ENCODE results near the gene GNB1. TPM values are rescaled to one million over a fixed set of nuclear protein-coding genes. Genes with fewer than 3 reads are reported as not detected.

The GNB1 gene
- total and polyA plus RNA-seq, 10 of the 15 experiments (the other 5 are each of a cell fraction or from before 2014, with no cell fraction given): 23.0 to 392 (median 93.9) TPM

DNA sequence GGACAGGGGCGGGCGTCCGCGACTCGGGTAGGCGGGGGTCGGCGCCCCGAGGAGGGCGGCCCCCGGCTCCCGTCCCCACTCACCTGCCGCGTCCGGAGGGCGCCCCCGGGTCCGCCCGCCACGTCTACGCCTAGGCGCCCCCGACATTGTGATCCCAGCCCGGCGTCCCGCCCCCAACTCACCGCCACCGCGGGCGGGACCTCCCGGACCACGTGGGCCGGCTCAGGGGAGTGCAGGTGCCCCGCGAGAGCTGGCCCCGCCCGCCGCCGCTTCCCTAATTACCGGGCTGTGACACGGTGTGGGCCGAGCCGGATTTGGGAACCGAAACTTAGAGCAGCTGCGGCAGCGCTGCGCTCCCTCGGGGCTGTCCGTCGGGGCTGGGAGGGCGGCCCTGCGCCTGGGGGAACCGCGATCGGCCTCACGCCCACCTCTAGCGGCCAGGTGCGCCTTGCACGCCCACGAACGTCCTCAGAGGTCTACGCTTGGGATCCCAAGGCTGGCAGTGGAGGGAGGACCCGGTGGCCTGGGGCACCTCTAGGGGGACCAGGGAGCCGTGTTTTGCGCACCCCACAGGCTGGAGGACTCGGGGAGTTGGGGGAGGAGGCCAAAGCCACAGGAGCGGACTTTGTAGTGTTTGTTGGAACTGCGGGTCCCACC lies 112.1 kb downstream of the GNB1 start (continued):
- TF ChIP-seq, protein P1, sequence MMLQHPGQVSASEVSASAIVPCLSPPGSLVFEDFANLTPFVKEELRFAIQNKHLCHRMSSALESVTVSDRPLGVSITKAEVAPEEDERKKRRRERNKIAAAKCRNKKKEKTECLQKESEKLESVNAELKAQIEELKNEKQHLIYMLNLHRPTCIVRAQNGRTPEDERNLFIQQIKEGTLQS (IDR thresholded peaks at IDR 0.05; ENCODE audit: borderline replicate concordance, extremely low read depth, low read depth, low read length): no peak
- TF ChIP-seq, protein P2, sequence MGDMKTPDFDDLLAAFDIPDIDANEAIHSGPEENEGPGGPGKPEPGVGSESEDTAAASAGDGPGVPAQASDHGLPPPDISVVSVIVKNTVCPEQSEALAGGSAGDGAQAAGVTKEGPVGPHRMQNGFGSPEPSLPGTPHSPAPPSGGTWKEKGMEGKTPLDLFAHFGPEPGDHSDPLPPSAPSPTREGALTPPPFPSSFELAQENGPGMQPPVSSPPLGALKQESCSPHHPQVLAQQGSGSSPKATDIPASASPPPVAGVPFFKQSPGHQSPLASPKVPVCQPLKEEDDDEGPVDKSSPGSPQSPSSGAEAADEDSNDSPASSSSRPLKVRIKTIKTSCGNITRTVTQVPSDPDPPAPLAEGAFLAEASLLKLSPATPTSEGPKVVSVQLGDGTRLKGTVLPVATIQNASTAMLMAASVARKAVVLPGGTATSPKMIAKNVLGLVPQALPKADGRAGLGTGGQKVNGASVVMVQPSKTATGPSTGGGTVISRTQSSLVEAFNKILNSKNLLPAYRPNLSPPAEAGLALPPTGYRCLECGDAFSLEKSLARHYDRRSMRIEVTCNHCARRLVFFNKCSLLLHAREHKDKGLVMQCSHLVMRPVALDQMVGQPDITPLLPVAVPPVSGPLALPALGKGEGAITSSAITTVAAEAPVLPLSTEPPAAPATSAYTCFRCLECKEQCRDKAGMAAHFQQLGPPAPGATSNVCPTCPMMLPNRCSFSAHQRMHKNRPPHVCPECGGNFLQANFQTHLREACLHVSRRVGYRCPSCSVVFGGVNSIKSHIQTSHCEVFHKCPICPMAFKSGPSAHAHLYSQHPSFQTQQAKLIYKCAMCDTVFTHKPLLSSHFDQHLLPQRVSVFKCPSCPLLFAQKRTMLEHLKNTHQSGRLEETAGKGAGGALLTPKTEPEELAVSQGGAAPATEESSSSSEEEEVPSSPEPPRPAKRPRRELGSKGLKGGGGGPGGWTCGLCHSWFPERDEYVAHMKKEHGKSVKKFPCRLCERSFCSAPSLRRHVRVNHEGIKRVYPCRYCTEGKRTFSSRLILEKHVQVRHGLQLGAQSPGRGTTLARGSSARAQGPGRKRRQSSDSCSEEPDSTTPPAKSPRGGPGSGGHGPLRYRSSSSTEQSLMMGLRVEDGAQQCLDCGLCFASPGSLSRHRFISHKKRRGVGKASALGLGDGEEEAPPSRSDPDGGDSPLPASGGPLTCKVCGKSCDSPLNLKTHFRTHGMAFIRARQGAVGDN (IDR thresholded peaks at IDR 0.05): no peak
- peak; percentile 89; the same call in 1 of the 2 replicates for TF ChIP-seq TBL1XR1 (IDR thresholded peaks at IDR 0.05; ENCODE audit: low read depth, low read length)
- TF ChIP-seq, protein P3, sequence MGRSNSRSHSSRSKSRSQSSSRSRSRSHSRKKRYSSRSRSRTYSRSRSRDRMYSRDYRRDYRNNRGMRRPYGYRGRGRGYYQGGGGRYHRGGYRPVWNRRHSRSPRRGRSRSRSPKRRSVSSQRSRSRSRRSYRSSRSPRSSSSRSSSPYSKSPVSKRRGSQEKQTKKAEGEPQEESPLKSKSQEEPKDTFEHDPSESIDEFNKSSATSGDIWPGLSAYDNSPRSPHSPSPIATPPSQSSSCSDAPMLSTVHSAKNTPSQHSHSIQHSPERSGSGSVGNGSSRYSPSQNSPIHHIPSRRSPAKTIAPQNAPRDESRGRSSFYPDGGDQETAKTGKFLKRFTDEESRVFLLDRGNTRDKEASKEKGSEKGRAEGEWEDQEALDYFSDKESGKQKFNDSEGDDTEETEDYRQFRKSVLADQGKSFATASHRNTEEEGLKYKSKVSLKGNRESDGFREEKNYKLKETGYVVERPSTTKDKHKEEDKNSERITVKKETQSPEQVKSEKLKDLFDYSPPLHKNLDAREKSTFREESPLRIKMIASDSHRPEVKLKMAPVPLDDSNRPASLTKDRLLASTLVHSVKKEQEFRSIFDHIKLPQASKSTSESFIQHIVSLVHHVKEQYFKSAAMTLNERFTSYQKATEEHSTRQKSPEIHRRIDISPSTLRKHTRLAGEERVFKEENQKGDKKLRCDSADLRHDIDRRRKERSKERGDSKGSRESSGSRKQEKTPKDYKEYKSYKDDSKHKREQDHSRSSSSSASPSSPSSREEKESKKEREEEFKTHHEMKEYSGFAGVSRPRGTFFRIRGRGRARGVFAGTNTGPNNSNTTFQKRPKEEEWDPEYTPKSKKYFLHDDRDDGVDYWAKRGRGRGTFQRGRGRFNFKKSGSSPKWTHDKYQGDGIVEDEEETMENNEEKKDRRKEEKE (IDR thresholded peaks at IDR 0.05): 0 out of 2 replicates have a peak, but pooled peaks have one; percentile 67
- TF ChIP-seq, protein P4, sequence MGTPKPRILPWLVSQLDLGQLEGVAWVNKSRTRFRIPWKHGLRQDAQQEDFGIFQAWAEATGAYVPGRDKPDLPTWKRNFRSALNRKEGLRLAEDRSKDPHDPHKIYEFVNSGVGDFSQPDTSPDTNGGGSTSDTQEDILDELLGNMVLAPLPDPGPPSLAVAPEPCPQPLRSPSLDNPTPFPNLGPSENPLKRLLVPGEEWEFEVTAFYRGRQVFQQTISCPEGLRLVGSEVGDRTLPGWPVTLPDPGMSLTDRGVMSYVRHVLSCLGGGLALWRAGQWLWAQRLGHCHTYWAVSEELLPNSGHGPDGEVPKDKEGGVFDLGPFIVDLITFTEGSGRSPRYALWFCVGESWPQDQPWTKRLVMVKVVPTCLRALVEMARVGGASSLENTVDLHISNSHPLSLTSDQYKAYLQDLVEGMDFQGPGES (IDR thresholded peaks at IDR 0.05): no peak
- TF ChIP-seq NFIC (IDR thresholded peaks at IDR 0.05; ENCODE audit: low read depth, low read length): peak; percentile 40; the same call in 1 of the 2 replicates
- TF ChIP-seq PAX8 (IDR thresholded peaks at IDR 0.05): no peak
- TF ChIP-seq TCF12 (IDR thresholded peaks at IDR 0.05; ENCODE audit: low read depth, low read length): peak; percentile 100
- no peak for TF ChIP-seq NFXL1 (IDR thresholded peaks at IDR 0.05; ENCODE audit: borderline replicate concordance)
- TF ChIP-seq POLR2A (IDR thresholded peaks at IDR 0.05; ENCODE audit: low read depth, low read length): peak; percentile 76
- TF ChIP-seq, protein P5, sequence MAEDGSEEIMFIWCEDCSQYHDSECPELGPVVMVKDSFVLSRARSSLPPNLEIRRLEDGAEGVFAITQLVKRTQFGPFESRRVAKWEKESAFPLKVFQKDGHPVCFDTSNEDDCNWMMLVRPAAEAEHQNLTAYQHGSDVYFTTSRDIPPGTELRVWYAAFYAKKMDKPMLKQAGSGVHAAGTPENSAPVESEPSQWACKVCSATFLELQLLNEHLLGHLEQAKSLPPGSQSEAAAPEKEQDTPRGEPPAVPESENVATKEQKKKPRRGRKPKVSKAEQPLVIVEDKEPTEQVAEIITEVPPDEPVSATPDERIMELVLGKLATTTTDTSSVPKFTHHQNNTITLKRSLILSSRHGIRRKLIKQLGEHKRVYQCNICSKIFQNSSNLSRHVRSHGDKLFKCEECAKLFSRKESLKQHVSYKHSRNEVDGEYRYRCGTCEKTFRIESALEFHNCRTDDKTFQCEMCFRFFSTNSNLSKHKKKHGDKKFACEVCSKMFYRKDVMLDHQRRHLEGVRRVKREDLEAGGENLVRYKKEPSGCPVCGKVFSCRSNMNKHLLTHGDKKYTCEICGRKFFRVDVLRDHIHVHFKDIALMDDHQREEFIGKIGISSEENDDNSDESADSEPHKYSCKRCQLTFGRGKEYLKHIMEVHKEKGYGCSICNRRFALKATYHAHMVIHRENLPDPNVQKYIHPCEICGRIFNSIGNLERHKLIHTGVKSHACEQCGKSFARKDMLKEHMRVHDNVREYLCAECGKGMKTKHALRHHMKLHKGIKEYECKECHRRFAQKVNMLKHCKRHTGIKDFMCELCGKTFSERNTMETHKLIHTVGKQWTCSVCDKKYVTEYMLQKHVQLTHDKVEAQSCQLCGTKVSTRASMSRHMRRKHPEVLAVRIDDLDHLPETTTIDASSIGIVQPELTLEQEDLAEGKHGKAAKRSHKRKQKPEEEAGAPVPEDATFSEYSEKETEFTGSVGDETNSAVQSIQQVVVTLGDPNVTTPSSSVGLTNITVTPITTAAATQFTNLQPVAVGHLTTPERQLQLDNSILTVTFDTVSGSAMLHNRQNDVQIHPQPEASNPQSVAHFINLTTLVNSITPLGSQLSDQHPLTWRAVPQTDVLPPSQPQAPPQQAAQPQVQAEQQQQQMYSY (CRISPR knock-in tag; IDR thresholded peaks at IDR 0.05): no peak; the same call in 1 of the 2 replicates
- TF ChIP-seq CHD2 (IDR thresholded peaks at IDR 0.05; ENCODE audit: borderline replicate concordance, low read depth, low read length): peak; percentile 76
- TF ChIP-seq NRF1 (conservative IDR thresholded peaks at IDR 0.05; ENCODE audit: low read depth, low read length): no peak
- TF ChIP-seq, protein P6, sequence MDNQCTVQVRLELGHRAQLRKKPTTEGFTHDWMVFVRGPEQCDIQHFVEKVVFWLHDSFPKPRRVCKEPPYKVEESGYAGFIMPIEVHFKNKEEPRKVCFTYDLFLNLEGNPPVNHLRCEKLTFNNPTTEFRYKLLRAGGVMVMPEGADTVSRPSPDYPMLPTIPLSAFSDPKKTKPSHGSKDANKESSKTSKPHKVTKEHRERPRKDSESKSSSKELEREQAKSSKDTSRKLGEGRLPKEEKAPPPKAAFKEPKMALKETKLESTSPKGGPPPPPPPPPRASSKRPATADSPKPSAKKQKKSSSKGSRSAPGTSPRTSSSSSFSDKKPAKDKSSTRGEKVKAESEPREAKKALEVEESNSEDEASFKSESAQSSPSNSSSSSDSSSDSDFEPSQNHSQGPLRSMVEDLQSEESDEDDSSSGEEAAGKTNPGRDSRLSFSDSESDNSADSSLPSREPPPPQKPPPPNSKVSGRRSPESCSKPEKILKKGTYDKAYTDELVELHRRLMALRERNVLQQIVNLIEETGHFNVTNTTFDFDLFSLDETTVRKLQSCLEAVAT (IDR thresholded peaks at IDR 0.05): peak; percentile 69
- no peak; the same call in 1 of the 2 replicates for TF ChIP-seq ZNF217 (IDR thresholded peaks at IDR 0.05)
- no peak for TF ChIP-seq HCFC1 (IDR thresholded peaks at IDR 0.05; ENCODE audit: low read length)

Measured in GM12878 (cell line).